H9 (cell line): ENCODE measurements around the gene FCHO1. TPM values are rescaled to one million over a fixed set of nuclear protein-coding genes. Genes with fewer than 3 reads are reported as not detected.

Experiments used
- DNase-seq: peaks from one replicate; pipeline ENCODE4 v3.0.0-alpha.2; 2017
- H2AFZ ChIP-seq: one replicate; pipeline ENCODE4 v1.6.1; 2013; ENCODE audit warnings: mild to moderate bottlenecking, low read length, control low read depth, moderate library complexity
- H2AK5ac ChIP-seq: 2 replicates; pipeline ENCODE4 v1.6.1; 2013; ENCODE audit warnings: low read length, control low read depth, mixed read lengths; ENCODE audit not compliant: insufficient read length
- H2BK120ac ChIP-seq: one replicate; pipeline ENCODE4 v1.6.1; 2013; ENCODE audit warnings: low read depth, mild to moderate bottlenecking, low read length, control low read depth, inconsistent platforms; ENCODE audit not compliant: poor library complexity, severe bottlenecking
- H2BK12ac ChIP-seq: 2 replicates; pipeline ENCODE4 v1.6.1; 2013; ENCODE audit warnings: low read length, control low read depth, mixed read lengths, low read depth; ENCODE audit not compliant: insufficient read length
- H2BK15ac ChIP-seq: 2 replicates; pipeline ENCODE4 v1.6.1; 2013; ENCODE audit warnings: low read depth, low read length, control low read depth
- H2BK20ac ChIP-seq: one replicate; pipeline ENCODE4 v1.6.1; 2013; ENCODE audit warnings: low read depth, mild to moderate bottlenecking, low read length, control low read depth, inconsistent platforms; ENCODE audit not compliant: poor library complexity, severe bottlenecking
- H2BK5ac ChIP-seq: 2 replicates; pipeline ENCODE4 v1.6.1; 2013; ENCODE audit warnings: low read length, control low read depth, mixed read lengths; ENCODE audit not compliant: insufficient read length
- H3K14ac ChIP-seq: 2 replicates; pipeline ENCODE4 v1.6.1; 2013; ENCODE audit warnings: low read length, control low read depth; ENCODE audit not compliant: insufficient read depth
- H3K18ac ChIP-seq: 2 replicates; pipeline ENCODE4 v1.6.1; 2013; ENCODE audit warnings: low read depth, mild to moderate bottlenecking, mixed read lengths, low read length, control low read depth; ENCODE audit not compliant: insufficient read length
- H3K23ac ChIP-seq: 2 replicates; pipeline ENCODE4 v1.6.1; 2013; ENCODE audit warnings: low read length, control low read depth, mixed read lengths, low read depth; ENCODE audit not compliant: insufficient read length
- H3K23me2 ChIP-seq: 2 replicates; pipeline ENCODE4 v1.6.1; 2013; ENCODE audit warnings: low read depth, mild to moderate bottlenecking, mixed read lengths, low read length, control low read depth; ENCODE audit not compliant: insufficient read length, poor library complexity, severe bottlenecking
- H3K27ac ChIP-seq: 2 replicates; pipeline ENCODE4 v1.5.1; 2013; ENCODE audit warnings: low read length, control low read depth, mixed read lengths, low read depth; ENCODE audit not compliant: insufficient read length
- H3K27me3 ChIP-seq: 2 replicates; pipeline ENCODE4 v1.6.1; 2013; ENCODE audit warnings: low read length, control low read depth, inconsistent platforms; ENCODE audit not compliant: insufficient read depth
- H3K4ac ChIP-seq: 2 replicates; pipeline ENCODE4 v1.6.1; 2013; ENCODE audit warnings: low read depth, mild to moderate bottlenecking, control low read depth, inconsistent platforms, low read length, moderate library complexity
- H3K4me1 ChIP-seq: 2 replicates; pipeline ENCODE4 v1.6.1; 2013; ENCODE audit warnings: low read length, control low read depth, inconsistent platforms; ENCODE audit not compliant: insufficient read depth
- H3K4me2 ChIP-seq: 2 replicates; pipeline ENCODE4 v1.6.1; 2013; ENCODE audit warnings: low read length, control low read depth, mixed read lengths; ENCODE audit not compliant: insufficient read length, insufficient read depth
- H3K56ac ChIP-seq: 2 replicates; pipeline ENCODE4 v1.6.1; 2013; ENCODE audit warnings: low read depth, mild to moderate bottlenecking, mixed read lengths, low read length, control low read depth; ENCODE audit not compliant: insufficient read length
- H3K79me1 ChIP-seq: 2 replicates; pipeline ENCODE4 v1.6.1; 2013; ENCODE audit warnings: low read depth, mild to moderate bottlenecking, moderate library complexity, low read length, control low read depth, inconsistent platforms; ENCODE audit not compliant: insufficient read depth, poor library complexity, severe bottlenecking
- H3K79me2 ChIP-seq: 2 replicates; pipeline ENCODE4 v1.6.1; 2013; ENCODE audit warnings: low read length, control low read depth, inconsistent platforms; ENCODE audit not compliant: insufficient read depth
- H3K9ac ChIP-seq: 2 replicates; pipeline ENCODE4 v1.6.1; 2013; ENCODE audit warnings: low read length, control low read depth, mixed read lengths; ENCODE audit not compliant: insufficient read length; ENCODE audit errors: extremely low read depth
- H3K9me3 ChIP-seq: one replicate; pipeline ENCODE4 v1.6.1; 2013; ENCODE audit warnings: low read depth, low read length, inconsistent platforms; ENCODE audit not compliant: control insufficient read depth
- H3T11ph ChIP-seq: one replicate; pipeline ENCODE4 v1.6.1; 2013; ENCODE audit warnings: mild to moderate bottlenecking, low read length, control low read depth, inconsistent platforms
- H4K20me1 ChIP-seq: one replicate; pipeline ENCODE4 v1.6.1; 2013; ENCODE audit not compliant: control insufficient read depth, insufficient read length, insufficient read depth
- H4K5ac ChIP-seq: 2 replicates; pipeline ENCODE4 v1.6.1; 2013; ENCODE audit warnings: low read depth, mild to moderate bottlenecking, mixed read lengths, low read length, control low read depth; ENCODE audit not compliant: insufficient read length
- H4K8ac ChIP-seq: replicated peaks from 2 replicates; pipeline ENCODE4 v1.6.1; 2013; ENCODE audit warnings: low read length, control low read depth, mixed read lengths, low read depth; ENCODE audit not compliant: insufficient read length
- H4K91ac ChIP-seq: 2 replicates; pipeline ENCODE4 v1.6.1; 2013; ENCODE audit warnings: low read depth, mild to moderate bottlenecking, moderate library complexity, mixed read lengths, low read length, control low read depth; ENCODE audit not compliant: insufficient read length
- H3K27ac Mint-ChIP-seq, 3 experiments: 2 replicates in 2 of 3; 3 replicates in 1 of 3; pipeline ENCODE4 v1.8.0; 2020 to 2021; ENCODE audit warnings: mixed read lengths in 3 of 3, mild to moderate bottlenecking in 1 of 3, moderate library complexity in 1 of 3
- H3K27me3 Mint-ChIP-seq: 2 replicates; pipeline ENCODE4 v1.8.0; 2021; ENCODE audit warnings: low read depth, mild to moderate bottlenecking, moderate library complexity, mixed read lengths
- H3K36me3 Mint-ChIP-seq, 3 experiments: 2 replicates in 2 of 3; 3 replicates in 1 of 3; pipeline ENCODE4 v1.8.0; 2020 to 2021; ENCODE audit warnings: low read depth in 3 of 3, mixed read lengths in 3 of 3; ENCODE audit not compliant: insufficient read depth in 1 of 3
- H3K4me1 Mint-ChIP-seq, 2 experiments: 2 replicates each; pipeline ENCODE4 v1.8.0; 2020; ENCODE audit warnings: mixed read lengths in 2 of 2
- H3K4me3 Mint-ChIP-seq, 2 experiments: 2 replicates in 1 of 2; 3 replicates in 1 of 2; pipeline ENCODE4 v1.8.0; 2020 to 2021; ENCODE audit warnings: mild to moderate bottlenecking in 2 of 2, mixed read lengths in 2 of 2, moderate library complexity in 1 of 2
- H3K9me3 Mint-ChIP-seq, 2 experiments: 2 replicates in 1 of 2; 3 replicates in 1 of 2; pipeline ENCODE4 v1.8.0; 2020; ENCODE audit warnings: mild to moderate bottlenecking in 2 of 2, mixed read lengths in 2 of 2, moderate library complexity in 1 of 2
- CTCF ChIP-seq: fragments of 200-600 bp; sonication (generic); conservative IDR thresholded peaks from 3 replicates; pipeline ENCODE4 v1.8.0; 2021; ENCODE audit warnings: antibody characterized with exemption, mild to moderate bottlenecking
- WGBS: extraction: QIAGEN DNeasy Blood & Tissue Kit; methylation state at CpG from one replicate; pipeline ENCODE4 v1.1.7; 2013; ENCODE audit warnings: missing lambda C conversion rate, low lambda C conversion rate, mixed read lengths; ENCODE audit not compliant: insufficient read length; ENCODE audit errors: extremely low coverage; 5-methylcytosine and 5-hydroxymethylcytosine counted together
- total RNA-seq: library from RNA; stranded (reverse); gene quantifications from 2 replicates; pipeline ENCODE4 v1.2.1, GENCODE V29; 2021

The FCHO1 gene
- total RNA-seq, 1 experiment from 2014 or later, result 13.1 TPM

- H3K4me3 Mint-ChIP-seq, result no peak overlapping the region
- no peak for DNase-seq
- H3K27ac Mint-ChIP-seq, result no peak overlapping the region
- H3K4me1 Mint-ChIP-seq, result peaks cover 0 to 11% of the 10 kb centered on the region in 2 experiments; a peak in 3 of 4 replicates
- Histone ChIP-seq H3K18ac (no peak overlapping the region), H3K27me3 (no peaks in the 10 kb centered on the region; the same call in 1 of the 2 replicates), H4K8ac (no peak overlapping the region), H3K23me2 (peaks cover 12% of the 10 kb centered on the region), H4K91ac (no peak overlapping the region), H3K9ac (no peak overlapping the region), H3K79me2 (no peaks in the 10 kb centered on the region), H3T11ph (no peak overlapping the region), H3K4ac (no peak overlapping the region), H3K9me3 (no peaks in the 10 kb centered on the region), H2BK5ac (no peak overlapping the region), H2BK15ac (no peak overlapping the region), H2BK120ac (no peak overlapping the region), H2AK5ac (no peak overlapping the region), H3K56ac (no peak overlapping the region), H3K27ac (no peak overlapping the region), H4K20me1 (no peaks in the 10 kb centered on the region), H2BK12ac (no peak overlapping the region), H3K4me2 (no peak overlapping the region), H3K79me1 (no peaks in the 10 kb centered on the region), H2AFZ (no peak overlapping the region), H2BK20ac (no peak overlapping the region), H3K4me1 (no peaks in the 10 kb centered on the region), H3K14ac (no peak overlapping the region), H4K5ac (no peak overlapping the region), H3K23ac (no peak overlapping the region)
- no peak for TF ChIP-seq CTCF
- peaks cover 30% of the 10 kb centered on the region for H3K27me3 Mint-ChIP-seq
- H3K9me3 Mint-ChIP-seq, result no peaks in the 10 kb centered on the region
- no CpG with 5 or more reads among the region's 1 CpG for WGBS
- no peaks in the 10 kb centered on the region for H3K36me3 Mint-ChIP-seq
Measured at GRCh38 chr19:17796838-17797423, 45.7 kb downstream of the FCHO1 start.
